RWPE2 (cell line): Measurements from ENCODE around the gene RHBG.

Experiments used
- ATAC-seq: fragments of 200-7000 bp; cut with Tn5 transposase; 3 replicates; pipeline ENCODE4 v1.9.1; 2021; ENCODE audit warnings: low read depth
- DNase-seq: peaks from one replicate; pipeline ENCODE4 v3.0.0-alpha.2; 2020; ENCODE audit warnings: low spot score
- H3K27ac ChIP-seq: fragments of 450-650 bp; 2 replicates; pipeline ENCODE4 v1.5.1; 2017; ENCODE audit warnings: mild to moderate bottlenecking; ENCODE audit not compliant: poor library complexity, severe bottlenecking
- H3K27me3 ChIP-seq: fragments of 250-450 bp; sonication (Bioruptor Pico); 2 replicates; pipeline ENCODE4 v1.5.1; 2021; ENCODE audit warnings: mild to moderate bottlenecking, moderate library complexity; ENCODE audit not compliant: insufficient read depth, poor library complexity, severe bottlenecking
- H3K36me3 ChIP-seq: fragments of 250-450 bp; sonication (Bioruptor Pico); 2 replicates; pipeline ENCODE4 v1.5.1; 2020; ENCODE audit warnings: low read depth, mild to moderate bottlenecking, moderate library complexity
- H3K4me1 ChIP-seq: fragments of 250-450 bp; sonication (Bioruptor Pico); 2 replicates; pipeline ENCODE4 v1.5.1; 2021; ENCODE audit warnings: mild to moderate bottlenecking, moderate library complexity; ENCODE audit not compliant: insufficient read depth, poor library complexity, severe bottlenecking
- H3K4me3 ChIP-seq: fragments of 250-450 bp; sonication (Bioruptor Pico); 2 replicates; pipeline ENCODE4 v1.5.1; 2021; ENCODE audit warnings: mild to moderate bottlenecking, moderate library complexity; ENCODE audit not compliant: severe bottlenecking
- H3K9me3 ChIP-seq: fragments of 250-450 bp; sonication (Bioruptor Pico); 2 replicates; pipeline ENCODE4 v1.5.1; 2021; ENCODE audit warnings: mild to moderate bottlenecking, moderate library complexity; ENCODE audit not compliant: severe bottlenecking
- CTCF ChIP-seq: fragments of 450-650 bp; IDR thresholded peaks from one replicate; pipeline ENCODE4 v1.5.1; 2017; ENCODE audit warnings: mild to moderate bottlenecking, moderate library complexity; ENCODE audit not compliant: poor library complexity, severe bottlenecking

Gene RHBG

GRCh38 chr1:156360534-156360933 lies 8.5 kb upstream of the RHBG start:
- TF ChIP-seq CTCF: no peak
- H3K9me3 ChIP-seq: no peaks in the 10 kb centered on the region
- H3K4me1 ChIP-seq: no peaks in the 10 kb centered on the region
- no peak for ATAC-seq
- H3K27ac ChIP-seq: no peak overlapping the region
- no peak overlapping the region for H3K4me3 ChIP-seq
- H3K36me3 ChIP-seq: no peaks in the 10 kb centered on the region
- peaks cover 5% of the 10 kb centered on the region for H3K27me3 ChIP-seq
- DNase-seq: no peak

- no peak for TF ChIP-seq CTCF
- H3K27me3 ChIP-seq: no peaks in the 10 kb centered on the region
- H3K4me3 ChIP-seq: no peak overlapping the region
- H3K27ac ChIP-seq: no peak overlapping the region
- H3K4me1 ChIP-seq: peaks cover 3% of the 10 kb centered on the region
- H3K9me3 ChIP-seq: no peaks in the 10 kb centered on the region
- DNase-seq (no peak), ATAC-seq (no peak)
- no peaks in the 10 kb centered on the region for H3K36me3 ChIP-seq
Observed at GRCh38 chr1:156365754-156366153, 3.3 kb upstream of the RHBG start.

- H3K4me3 ChIP-seq: no peak overlapping the region
- no peaks in the 10 kb centered on the region for H3K36me3 ChIP-seq
- TF ChIP-seq CTCF: no peak
- H3K9me3 ChIP-seq: no peaks in the 10 kb centered on the region
- H3K27ac ChIP-seq: no peak overlapping the region
- H3K27me3 ChIP-seq: no peaks in the 10 kb centered on the region
- peaks cover 3% of the 10 kb centered on the region for H3K4me1 ChIP-seq
- ATAC-seq (no peak), DNase-seq (no peak)
Observed at GRCh38 chr1:156366378-156367166, 2.4 kb upstream of the RHBG start.

GRCh38 chr1:156367383-156368156 lies 1.4 kb upstream of the RHBG start:
- no peak for TF ChIP-seq CTCF
- Histone ChIP-seq H3K4me1 (peaks cover 3% of the 10 kb centered on the region), H3K9me3 (no peaks in the 10 kb centered on the region), H3K27ac (no peak overlapping the region), H3K4me3 (no peak overlapping the region), H3K27me3 (no peaks in the 10 kb centered on the region), H3K36me3 (no peaks in the 10 kb centered on the region)
- DNase-seq: no peak
- no peak for ATAC-seq
